GM23338 (cell line): Measurements from ENCODE around the gene METTL13. TPM values are rescaled to one million over a fixed set of nuclear protein-coding genes. Genes with fewer than 3 reads are reported as not detected.

Experiments
- ATAC-seq: fragments of 200-7000 bp; cut with Tn5 transposase; 3 replicates; pipeline ENCODE4 v1.9.1; 2020
- DNase-seq: peaks from one replicate; pipeline ENCODE4 v3.0.0-alpha.2; 2015; ENCODE audit warnings: low spot score
- H2AFZ ChIP-seq: fragments of 200-600 bp; sonication (generic); 2 replicates; pipeline ENCODE4 v1.8.0; 2016; ENCODE audit warnings: antibody characterized with exemption, mild to moderate bottlenecking, moderate library complexity
- H3F3A ChIP-seq: fragments of 200-600 bp; sonication (generic); replicated peaks from 2 replicates; pipeline ENCODE4 v1.8.0; 2017; ENCODE audit warnings: antibody characterized with exemption, mixed run types, low read depth
- H3K27ac ChIP-seq: fragments of 200-600 bp; sonication (generic); 2 replicates; pipeline ENCODE4 v1.6.1; 2016; ENCODE audit warnings: low read depth
- H3K27me3 ChIP-seq: fragments of 200-600 bp; sonication (generic); 2 replicates; pipeline ENCODE4 v1.8.0; 2016; ENCODE audit warnings: mild to moderate bottlenecking, mixed run types, moderate library complexity; ENCODE audit not compliant: insufficient read depth
- H3K36me3 ChIP-seq: fragments of 200-600 bp; sonication (generic); 2 replicates; pipeline ENCODE4 v1.8.0; 2016; ENCODE audit warnings: mild to moderate bottlenecking; ENCODE audit not compliant: insufficient read depth
- H3K4me1 ChIP-seq: fragments of 200-600 bp; sonication (generic); 2 replicates; pipeline ENCODE4 v1.8.0; 2016; ENCODE audit warnings: mild to moderate bottlenecking, moderate library complexity; ENCODE audit not compliant: insufficient read depth
- H3K4me2 ChIP-seq: fragments of 200-600 bp; sonication (generic); 2 replicates; pipeline ENCODE4 v1.7.1; 2017; ENCODE audit warnings: mixed run types
- H3K4me3 ChIP-seq: fragments of 200-600 bp; sonication (generic); 2 replicates; pipeline ENCODE4 v1.6.1; 2016; ENCODE audit warnings: mixed run types
- H3K79me2 ChIP-seq: fragments of 200-600 bp; sonication (generic); replicated peaks from 2 replicates; pipeline ENCODE4 v1.8.0; 2017; ENCODE audit warnings: mild to moderate bottlenecking; ENCODE audit not compliant: insufficient read depth
- H3K9me2 ChIP-seq: fragments of 200-600 bp; sonication (generic); 2 replicates; pipeline ENCODE4 v1.8.0; 2017; ENCODE audit not compliant: insufficient read depth
- H4K20me1 ChIP-seq: fragments of 200-600 bp; sonication (generic); replicated peaks from 2 replicates; pipeline ENCODE4 v1.8.0; 2017; ENCODE audit warnings: mild to moderate bottlenecking; ENCODE audit not compliant: insufficient read depth
- H3K27ac Mint-ChIP-seq: 2 replicates; pipeline ENCODE4 v1.8.0; 2020; ENCODE audit warnings: inconsistent platforms, mild to moderate bottlenecking, moderate library complexity, mixed read lengths
- H3K27me3 Mint-ChIP-seq: 3 replicates; pipeline ENCODE4 v1.8.0; 2022; ENCODE audit warnings: low read depth, mild to moderate bottlenecking, moderate library complexity, mixed read lengths, inconsistent platforms; ENCODE audit not compliant: insufficient read depth, poor library complexity
- H3K36me3 Mint-ChIP-seq: 3 replicates; pipeline ENCODE4 v1.8.0; 2021; ENCODE audit warnings: low read depth, mild to moderate bottlenecking, inconsistent platforms, moderate library complexity, mixed read lengths
- H3K4me1 Mint-ChIP-seq: 3 replicates; pipeline ENCODE4 v1.8.0; 2020; ENCODE audit warnings: mild to moderate bottlenecking, inconsistent platforms, mixed read lengths
- H3K4me3 Mint-ChIP-seq: 3 replicates; pipeline ENCODE4 v1.8.0; 2021; ENCODE audit warnings: moderate library complexity, mild to moderate bottlenecking, inconsistent platforms, mixed read lengths
- H3K9me3 Mint-ChIP-seq: 3 replicates; pipeline ENCODE4 v1.8.0; 2020; ENCODE audit warnings: moderate library complexity, mild to moderate bottlenecking, inconsistent platforms, mixed read lengths
- JUNB ChIP-seq: IDR thresholded peaks from one replicate; pipeline ENCODE4 v1.6.1; 2016; ENCODE audit warnings: antibody characterized with exemption; ENCODE audit not compliant: unreplicated experiment
- STAT1 ChIP-seq: IDR thresholded peaks from one replicate; pipeline ENCODE4 v1.6.1; 2016; ENCODE audit warnings: antibody characterized with exemption; ENCODE audit not compliant: unreplicated experiment
- ZNF114 ChIP-seq: fragments of 250-450 bp; sonication (Bioruptor Pico); IDR thresholded peaks from 2 replicates; pipeline ENCODE4 v1.5.0; 2020; ENCODE audit warnings: mild to moderate bottlenecking, moderate library complexity
- polyA plus RNA-seq: library from polyadenylated mRNA; unstranded; fragments of >200 nt; fragmentation: Nextera tagmentation; extraction: Ambion mirVana; gene quantifications from 2 replicates; pipeline ENCODE4 v1.2.1, GENCODE V29; 2016
- total RNA-seq: library from RNA; depleted of rRNA; stranded (reverse); fragments of >200 nt; shearing (Covaris generic); gene quantifications from 2 replicates; pipeline ENCODE4 v1.2.3, GENCODE V29; 2014
- TF ChIP-seq, protein P1 (sequence below): IDR thresholded peaks from 2 replicates; pipeline ENCODE4 v1.6.1; 2016; ENCODE audit warnings: antibody characterized with exemption
- TF ChIP-seq, protein P2 (sequence below), 2 experiments: fragments of 200-600 bp in 1 of 2; sonication (generic) in 1 of 2; conservative IDR thresholded peaks; 2 replicates each; pipeline versions ENCODE4 v1.5.1 to v1.6.1; 2016 to 2017; ENCODE audit warnings: antibody characterized with exemption in 2 of 2, low read depth in 2 of 2, mild to moderate bottlenecking in 2 of 2, moderate library complexity in 1 of 2

The METTL13 gene
- total and polyA plus RNA-seq, 2 experiments from 2014 or later = 21.0 to 45.4 TPM

- no peak for DNase-seq
- peaks cover 18% of the 10 kb centered on the region for H3K4me1 ChIP-seq
- Mint-ChIP-seq H3K27ac (no peak overlapping the region), H3K27me3 (peaks cover 10% of the 10 kb centered on the region), H3K9me3 (no peaks in the 10 kb centered on the region), H3K4me3 (no peak overlapping the region), H3K4me1 (peaks cover 40% of the 10 kb centered on the region), H3K36me3 (no peaks in the 10 kb centered on the region; the same call in 2 of the 3 replicates)
- no peaks in the 10 kb centered on the region; the same call in 1 of the 2 replicates for H3F3A ChIP-seq
- no peaks in the 10 kb centered on the region for H4K20me1 ChIP-seq
- no peak for ATAC-seq
- no peaks in the 10 kb centered on the region for H3K36me3 ChIP-seq
- no peak overlapping the region for H3K4me2 ChIP-seq
- no peak for TF ChIP-seq ZNF114 (CRISPR knock-in tag)
- TF ChIP-seq, protein P1, sequence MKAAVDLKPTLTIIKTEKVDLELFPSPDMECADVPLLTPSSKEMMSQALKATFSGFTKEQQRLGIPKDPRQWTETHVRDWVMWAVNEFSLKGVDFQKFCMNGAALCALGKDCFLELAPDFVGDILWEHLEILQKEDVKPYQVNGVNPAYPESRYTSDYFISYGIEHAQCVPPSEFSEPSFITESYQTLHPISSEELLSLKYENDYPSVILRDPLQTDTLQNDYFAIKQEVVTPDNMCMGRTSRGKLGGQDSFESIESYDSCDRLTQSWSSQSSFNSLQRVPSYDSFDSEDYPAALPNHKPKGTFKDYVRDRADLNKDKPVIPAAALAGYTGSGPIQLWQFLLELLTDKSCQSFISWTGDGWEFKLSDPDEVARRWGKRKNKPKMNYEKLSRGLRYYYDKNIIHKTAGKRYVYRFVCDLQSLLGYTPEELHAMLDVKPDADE = no peak
- no peak for TF ChIP-seq JUNB
- TF ChIP-seq STAT1 = no peak
- TF ChIP-seq, protein P2, sequence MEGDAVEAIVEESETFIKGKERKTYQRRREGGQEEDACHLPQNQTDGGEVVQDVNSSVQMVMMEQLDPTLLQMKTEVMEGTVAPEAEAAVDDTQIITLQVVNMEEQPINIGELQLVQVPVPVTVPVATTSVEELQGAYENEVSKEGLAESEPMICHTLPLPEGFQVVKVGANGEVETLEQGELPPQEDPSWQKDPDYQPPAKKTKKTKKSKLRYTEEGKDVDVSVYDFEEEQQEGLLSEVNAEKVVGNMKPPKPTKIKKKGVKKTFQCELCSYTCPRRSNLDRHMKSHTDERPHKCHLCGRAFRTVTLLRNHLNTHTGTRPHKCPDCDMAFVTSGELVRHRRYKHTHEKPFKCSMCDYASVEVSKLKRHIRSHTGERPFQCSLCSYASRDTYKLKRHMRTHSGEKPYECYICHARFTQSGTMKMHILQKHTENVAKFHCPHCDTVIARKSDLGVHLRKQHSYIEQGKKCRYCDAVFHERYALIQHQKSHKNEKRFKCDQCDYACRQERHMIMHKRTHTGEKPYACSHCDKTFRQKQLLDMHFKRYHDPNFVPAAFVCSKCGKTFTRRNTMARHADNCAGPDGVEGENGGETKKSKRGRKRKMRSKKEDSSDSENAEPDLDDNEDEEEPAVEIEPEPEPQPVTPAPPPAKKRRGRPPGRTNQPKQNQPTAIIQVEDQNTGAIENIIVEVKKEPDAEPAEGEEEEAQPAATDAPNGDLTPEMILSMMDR (conservative IDR thresholded peaks at IDR 0.05; ENCODE audit: low read depth in 2 of 2) = no peak
- no peak overlapping the region for H2AFZ ChIP-seq
- H3K79me2 ChIP-seq = no peaks in the 10 kb centered on the region
- H3K27me3 ChIP-seq = no peaks in the 10 kb centered on the region
- H3K27ac ChIP-seq = no peak overlapping the region
- no peaks in the 10 kb centered on the region; the same call in 1 of the 2 replicates for H3K9me2 ChIP-seq
- no peak overlapping the region for H3K4me3 ChIP-seq
Measured at GRCh38 chr1:171803045-171803444, 21.6 kb downstream of the METTL13 start.

- Mint-ChIP-seq H3K27ac (no peak overlapping the region), H3K9me3 (no peaks in the 10 kb centered on the region), H3K27me3 (peaks cover 10% of the 10 kb centered on the region), H3K4me3 (no peak overlapping the region), H3K4me1 (peaks cover 37% of the 10 kb centered on the region), H3K36me3 (no peaks in the 10 kb centered on the region; the same call in 2 of the 3 replicates)
- Histone ChIP-seq H4K20me1 (no peaks in the 10 kb centered on the region), H3F3A (no peaks in the 10 kb centered on the region; the same call in 1 of the 2 replicates), H3K79me2 (no peaks in the 10 kb centered on the region), H3K27ac (no peak overlapping the region), H3K4me2 (no peak overlapping the region), H3K36me3 (no peaks in the 10 kb centered on the region), H3K4me3 (no peak overlapping the region), H3K4me1 (peaks cover 18% of the 10 kb centered on the region), H3K27me3 (no peaks in the 10 kb centered on the region), H2AFZ (no peak overlapping the region), H3K9me2 (no peaks in the 10 kb centered on the region; the same call in 1 of the 2 replicates)
- ATAC-seq (no peak), DNase-seq (no peak)
- TF ChIP-seq, protein P2 (conservative IDR thresholded peaks at IDR 0.05; ENCODE audit: low read depth in 2 of 2) = no peak
- no peak for TF ChIP-seq JUNB
- TF ChIP-seq, protein P1 = no peak
Measured at GRCh38 chr1:171803461-171804022, 22.1 kb downstream of the METTL13 start.
